Measurements from ENCODE around the gene HDAC9. TPM values are rescaled to one million over a fixed set of nuclear protein-coding genes. Genes with fewer than 3 reads are reported as not detected.

HDAC9 gene
- total RNA-seq, 4 donors from 2014 or later = 51.2 to 194 (median 106) TPM

- no peaks in the 10 kb centered on the region for H3K27me3 ChIP-seq
- H3K4me1 ChIP-seq = peaks cover 0 to 13% (median 2%) of the 10 kb centered on the region in 3 donors
- no peak for ATAC-seq
- no peaks in the 10 kb centered on the region for H3K36me3 ChIP-seq
- H3K4me3 ChIP-seq = no peak overlapping the region
- 84 to 94% methylated on average over 2 of the region's 2 CpGs for WGBS, 2 donors (ENCODE audit: low coverage in 1 of 2)
- no peaks in the 10 kb centered on the region for H3K9me3 ChIP-seq
- TF ChIP-seq POLR2A (IDR thresholded peaks at IDR 0.05) (no peak), EP300 (IDR thresholded peaks at IDR 0.05) (no peak), POLR2AphosphoS5 (IDR thresholded peaks at IDR 0.05) (no peak)
- TF ChIP-seq, protein P1, sequence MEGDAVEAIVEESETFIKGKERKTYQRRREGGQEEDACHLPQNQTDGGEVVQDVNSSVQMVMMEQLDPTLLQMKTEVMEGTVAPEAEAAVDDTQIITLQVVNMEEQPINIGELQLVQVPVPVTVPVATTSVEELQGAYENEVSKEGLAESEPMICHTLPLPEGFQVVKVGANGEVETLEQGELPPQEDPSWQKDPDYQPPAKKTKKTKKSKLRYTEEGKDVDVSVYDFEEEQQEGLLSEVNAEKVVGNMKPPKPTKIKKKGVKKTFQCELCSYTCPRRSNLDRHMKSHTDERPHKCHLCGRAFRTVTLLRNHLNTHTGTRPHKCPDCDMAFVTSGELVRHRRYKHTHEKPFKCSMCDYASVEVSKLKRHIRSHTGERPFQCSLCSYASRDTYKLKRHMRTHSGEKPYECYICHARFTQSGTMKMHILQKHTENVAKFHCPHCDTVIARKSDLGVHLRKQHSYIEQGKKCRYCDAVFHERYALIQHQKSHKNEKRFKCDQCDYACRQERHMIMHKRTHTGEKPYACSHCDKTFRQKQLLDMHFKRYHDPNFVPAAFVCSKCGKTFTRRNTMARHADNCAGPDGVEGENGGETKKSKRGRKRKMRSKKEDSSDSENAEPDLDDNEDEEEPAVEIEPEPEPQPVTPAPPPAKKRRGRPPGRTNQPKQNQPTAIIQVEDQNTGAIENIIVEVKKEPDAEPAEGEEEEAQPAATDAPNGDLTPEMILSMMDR (IDR thresholded peaks at IDR 0.05) = no peak
- H3K27ac ChIP-seq = no peak overlapping the region
Observed at GRCh38 chr7:18489624-18490023, 5.9 kb upstream of the HDAC9 start.

DNA sequence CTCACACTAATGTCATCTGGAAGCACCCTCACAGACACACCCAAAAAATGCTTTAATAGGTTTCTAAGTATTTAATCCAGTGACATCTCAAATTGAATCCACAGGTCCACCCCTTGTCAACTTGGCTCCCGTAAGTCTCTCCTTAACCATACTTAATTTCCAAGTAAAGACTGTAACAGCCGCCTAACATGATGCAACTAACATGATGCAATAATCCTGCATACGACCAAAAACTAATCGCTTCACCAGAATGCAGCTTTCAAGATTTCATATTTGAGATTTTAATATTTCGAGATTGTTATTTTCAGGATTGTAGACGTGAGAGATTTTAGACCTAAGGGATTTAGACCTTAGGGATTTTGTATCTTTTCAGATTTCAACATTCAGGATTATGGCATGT is 3.7 kb upstream of the HDAC9 start:
- no peaks in the 10 kb centered on the region for H3K27me3 ChIP-seq
- peaks cover 4 to 35% (median 7%) of the 10 kb centered on the region in 3 donors for H3K4me1 ChIP-seq
- 91 to 95% methylated on average over 6 of the region's 6 CpGs for WGBS, 2 donors (ENCODE audit: low coverage in 1 of 2)
- no peaks in the 10 kb centered on the region for H3K36me3 ChIP-seq
- no peak for ATAC-seq
- no peaks in the 10 kb centered on the region for H3K9me3 ChIP-seq
- TF ChIP-seq EP300 (IDR thresholded peaks at IDR 0.05) = no peak
- TF ChIP-seq POLR2A (IDR thresholded peaks at IDR 0.05) = no peak
- no peak for TF ChIP-seq POLR2AphosphoS5 (IDR thresholded peaks at IDR 0.05)
- TF ChIP-seq, protein P1 (IDR thresholded peaks at IDR 0.05) = no peak
- H3K27ac ChIP-seq = no peak overlapping the region
- no peak overlapping the region for H3K4me3 ChIP-seq

- no peaks in the 10 kb centered on the region for H3K27me3 ChIP-seq
- H3K36me3 ChIP-seq = no peaks in the 10 kb centered on the region
- H3K9me3 ChIP-seq = no peaks in the 10 kb centered on the region
- no peak for ATAC-seq
- H3K4me3 ChIP-seq = no peak overlapping the region
- H3K4me1 ChIP-seq = peaks cover 3 to 44% (median 7%) of the 10 kb centered on the region in 3 donors
- WGBS, 2 donors (ENCODE audit: low coverage in 1 of 2) = 89 to 95% methylated on average over 3 of the region's 3 CpGs
- peak overlapping the region in 1 of 4 donors; percentile 52 for H3K27ac ChIP-seq
- TF ChIP-seq EP300 (IDR thresholded peaks at IDR 0.05) = no peak
Observed at GRCh38 chr7:18494406-18494805, 1.1 kb upstream of the HDAC9 start.

- Histone ChIP-seq H3K27ac (peak overlapping the region in 3 of 4 donors; percentile 33 to 57 (median 52)), H3K36me3 (no peaks in the 10 kb centered on the region), H3K4me1 (peaks cover 3 to 47% (median 7%) of the 10 kb centered on the region in 3 donors), H3K4me3 (peak overlapping the region; percentile 43 to 45), H3K9me3 (no peaks in the 10 kb centered on the region), H3K27me3 (no peaks in the 10 kb centered on the region)
- 32 to 43% methylated on average over 3 of the region's 3 CpGs for WGBS, 2 donors (ENCODE audit: low coverage in 1 of 2)
- TF ChIP-seq EP300 (IDR thresholded peaks at IDR 0.05) (no peak), POLR2A (IDR thresholded peaks at IDR 0.05) (no peak), POLR2AphosphoS5 (IDR thresholded peaks at IDR 0.05) (no peak)
- TF ChIP-seq, protein P1 (IDR thresholded peaks at IDR 0.05) = no peak
- ATAC-seq = no peak
Observed at GRCh38 chr7:18494821-18495408, 634 bp upstream of the HDAC9 start.

DNA sequence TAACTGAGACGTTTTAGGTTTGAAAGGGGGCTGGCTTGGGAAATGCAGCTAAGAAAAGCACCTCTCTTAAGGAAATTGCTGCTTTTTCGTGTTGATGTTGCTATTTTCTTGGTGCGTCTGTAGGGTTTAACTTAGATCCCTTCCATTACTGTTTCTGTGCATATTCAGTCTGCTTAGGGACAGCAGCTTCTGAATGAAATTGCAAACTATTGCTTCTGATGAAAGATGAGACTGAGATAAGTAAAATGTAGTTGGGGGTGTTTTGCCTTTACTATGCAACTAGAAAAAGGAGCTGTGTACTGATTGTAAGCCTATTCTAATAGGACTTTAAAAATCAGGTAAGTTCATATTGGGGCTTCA is 772 bp downstream of the HDAC9 start:
- Histone ChIP-seq H3K27me3 (no peaks in the 10 kb centered on the region), H3K36me3 (no peaks in the 10 kb centered on the region), H3K4me1 (peaks cover 3 to 60% (median 7%) of the 10 kb centered on the region in 3 donors), H3K27ac (peak overlapping the region in 3 of 4 donors; percentile 33 to 57 (median 52)), H3K9me3 (no peaks in the 10 kb centered on the region), H3K4me3 (peak overlapping the region; percentile 43 to 45)
- TF ChIP-seq EP300 (IDR thresholded peaks at IDR 0.05) = no peak
- TF ChIP-seq POLR2A (IDR thresholded peaks at IDR 0.05) = no peak
- TF ChIP-seq, protein P1 (IDR thresholded peaks at IDR 0.05) = no peak
- TF ChIP-seq POLR2AphosphoS5 (IDR thresholded peaks at IDR 0.05) = no peak
- no peak for ATAC-seq
- WGBS, 2 donors (ENCODE audit: low coverage in 1 of 2) = 17 to 31% methylated on average over 2 to 3 of the region's 3 CpGs

Data from gastroesophageal sphincter (tissue), 4 donors.